Neuronal stem cell (in vitro differentiated cells): Measurements from ENCODE around the gene BRCA1.
"Not testable (repeated sequence)": the region's sequence is repeated elsewhere in the genome, so short reads cannot be mapped to it uniquely, and the experiment has no call there.

Experiments
- DNase-seq: peaks from one replicate; pipeline ENCODE4 v3.0.0-alpha.2; 2013; ENCODE audit warnings: low spot score
- H2AFZ ChIP-seq: one replicate; pipeline ENCODE4 v1.6.1; 2013; ENCODE audit warnings: mild to moderate bottlenecking, low read length, inconsistent platforms
- H2AK5ac ChIP-seq: 2 replicates; pipeline ENCODE4 v1.6.1; 2013; ENCODE audit warnings: low read depth, mild to moderate bottlenecking, inconsistent platforms, low read length, moderate library complexity, mixed read lengths
- H2BK120ac ChIP-seq: 2 replicates; pipeline ENCODE4 v1.6.1; 2013; ENCODE audit warnings: low read depth, mild to moderate bottlenecking, inconsistent platforms, low read length, moderate library complexity, mixed read lengths
- H2BK12ac ChIP-seq: one replicate; pipeline ENCODE4 v1.6.1; 2013; ENCODE audit warnings: low read length, inconsistent platforms
- H2BK15ac ChIP-seq: 2 replicates; pipeline ENCODE4 v1.6.1; 2013; ENCODE audit warnings: mild to moderate bottlenecking, low read length, inconsistent platforms, mixed read lengths
- H2BK5ac ChIP-seq: one replicate; pipeline ENCODE4 v1.6.1; 2013; ENCODE audit warnings: inconsistent platforms, mild to moderate bottlenecking, low read length, moderate library complexity
- H3K14ac ChIP-seq: one replicate; pipeline ENCODE4 v1.6.1; 2013; ENCODE audit warnings: low read length, inconsistent platforms
- H3K18ac ChIP-seq: 2 replicates; pipeline ENCODE4 v1.6.1; 2013; ENCODE audit warnings: low read length, inconsistent platforms
- H3K23ac ChIP-seq: 2 replicates; pipeline ENCODE4 v1.6.1; 2013; ENCODE audit warnings: low read depth, mild to moderate bottlenecking, mixed read lengths, low read length, inconsistent platforms; ENCODE audit not compliant: poor library complexity
- H3K27ac ChIP-seq: replicated peaks from 3 replicates; pipeline ENCODE4 v1.5.1; 2013; ENCODE audit warnings: low read length, inconsistent platforms
- H3K27me3 ChIP-seq, 3 experiments: 2 replicates each; pipeline ENCODE4 v1.6.1; 2013; ENCODE audit warnings: low read length in 3 of 3, mild to moderate bottlenecking in 2 of 3, inconsistent platforms in 1 of 3, low read depth in 1 of 3, mixed read lengths in 1 of 3, moderate library complexity in 1 of 3; ENCODE audit not compliant: control insufficient read depth in 3 of 3, insufficient read depth in 3 of 3
- H3K36me3 ChIP-seq, 2 donors: replicated peaks in 1 of 2; 2 replicates each; pipeline ENCODE4 v1.6.1; 2013; ENCODE audit warnings: low read length in 2 of 2; ENCODE audit not compliant: control insufficient read depth in 2 of 2, insufficient read depth in 2 of 2
- H3K4ac ChIP-seq: 2 replicates; pipeline ENCODE4 v1.6.1; 2013; ENCODE audit warnings: inconsistent platforms, mild to moderate bottlenecking, low read length, moderate library complexity
- H3K4me1 ChIP-seq, 2 donors: 1 replicate in 1 of 2; 2 replicates in 1 of 2; pipeline ENCODE4 v1.6.1; 2013; ENCODE audit warnings: low read length in 2 of 2, low read depth in 1 of 2; ENCODE audit not compliant: control insufficient read depth in 2 of 2, insufficient read depth in 1 of 2
- H3K4me2 ChIP-seq: one replicate; pipeline ENCODE4 v1.6.1; 2013; ENCODE audit warnings: mild to moderate bottlenecking, low read length, inconsistent platforms; ENCODE audit not compliant: insufficient read depth, poor library complexity, severe bottlenecking
- H3K4me3 ChIP-seq, 2 donors: 2 replicates each; pipeline ENCODE4 v1.5.1; 2013; ENCODE audit warnings: low read length in 2 of 2, mild to moderate bottlenecking in 2 of 2, inconsistent platforms in 1 of 2, moderate library complexity in 1 of 2
- H3K79me1 ChIP-seq: one replicate; pipeline ENCODE4 v1.6.1; 2013; ENCODE audit warnings: low read depth, mild to moderate bottlenecking, inconsistent platforms, low read length, moderate library complexity
- H3K9ac ChIP-seq: one replicate; pipeline ENCODE4 v1.6.1; 2013; ENCODE audit warnings: mild to moderate bottlenecking, low read depth, low read length, inconsistent platforms; ENCODE audit not compliant: poor library complexity
- H3K9me3 ChIP-seq, 2 donors: replicated peaks in 1 of 2; 2 replicates each; pipeline versions ENCODE3 to v1.6.1; 2013; ENCODE audit warnings: low read length in 2 of 2, mild to moderate bottlenecking in 2 of 2, inconsistent platforms in 1 of 2, low read depth in 1 of 2, mixed read lengths in 1 of 2, moderate library complexity in 1 of 2; ENCODE audit not compliant: control insufficient read depth in 2 of 2, insufficient read depth in 1 of 2
- H4K8ac ChIP-seq: one replicate; pipeline ENCODE4 v1.6.1; 2013; ENCODE audit warnings: low read depth, mild to moderate bottlenecking, inconsistent platforms, low read length, moderate library complexity
- H4K91ac ChIP-seq: one replicate; pipeline ENCODE4 v1.6.1; 2013; ENCODE audit warnings: low read length, low read depth, mild to moderate bottlenecking, inconsistent platforms; ENCODE audit not compliant: poor library complexity
- WGBS, 2 donors: extraction: QIAGEN DNeasy Blood & Tissue Kit; methylation state at CpG; one replicate each; pipeline ENCODE4 v1.1.7; 2013; ENCODE audit warnings: missing lambda C conversion rate in 2 of 2, mixed read lengths in 1 of 2; ENCODE audit not compliant: insufficient read length in 2 of 2, insufficient replicate concordance in 1 of 2; ENCODE audit errors: extremely low coverage in 2 of 2; 5-methylcytosine and 5-hydroxymethylcytosine counted together

Gene BRCA1

GRCh38 chr17:43159232-43159631 is 34.1 kb upstream of the BRCA1 start:
- not testable (repeated sequence) for H2BK15ac ChIP-seq, H2BK12ac ChIP-seq, H3K4me2 ChIP-seq, H3K27me3 ChIP-seq, H3K79me1 ChIP-seq, H3K4ac ChIP-seq, H3K18ac ChIP-seq, H4K8ac ChIP-seq, H2AFZ ChIP-seq, H3K9ac ChIP-seq, H3K9me3 ChIP-seq, H2AK5ac ChIP-seq, H2BK5ac ChIP-seq, H3K23ac ChIP-seq, H4K91ac ChIP-seq, H3K27ac ChIP-seq, H3K4me1 ChIP-seq, DNase-seq, H2BK120ac ChIP-seq, H3K14ac ChIP-seq, H3K4me3 ChIP-seq
- no CpG with 5 or more reads among the region's 25 CpGs for WGBS, 2 donors
- H3K36me3 ChIP-seq: peaks cover 3 to 15% of the 10 kb centered on the region in 2 donors

GRCh38 chr17:43155666-43156065 is 30.5 kb upstream of the BRCA1 start:
- Histone ChIP-seq H3K9me3 (no peaks in the 10 kb centered on the region), H3K4me1 (no peaks in the 10 kb centered on the region), H2BK12ac (no peak overlapping the region), H3K23ac (no peak overlapping the region), H3K14ac (no peak overlapping the region), H3K27me3 (no peaks in the 10 kb centered on the region), H2AFZ (no peak overlapping the region), H4K8ac (no peak overlapping the region), H3K27ac (no peak overlapping the region), H3K18ac (no peak overlapping the region), H3K79me1 (peaks cover 1% of the 10 kb centered on the region), H2AK5ac (no peak overlapping the region), H2BK15ac (no peak overlapping the region), H3K36me3 (peaks cover 3 to 9% of the 10 kb centered on the region in 2 donors), H3K4me3 (no peak overlapping the region), H2BK120ac (no peak overlapping the region), H3K4ac (no peak overlapping the region), H4K91ac (no peak overlapping the region), H3K9ac (no peak overlapping the region), H3K4me2 (no peak overlapping the region), H2BK5ac (no peak overlapping the region)
- WGBS, 2 donors: no CpG with 5 or more reads among the region's 3 CpGs
- DNase-seq: no peak

- H3K9ac ChIP-seq, DNase-seq, H3K4ac ChIP-seq, H4K91ac ChIP-seq, H3K23ac ChIP-seq, H3K27me3 ChIP-seq, H3K79me1 ChIP-seq, H2BK120ac ChIP-seq, H3K4me3 ChIP-seq, H3K18ac ChIP-seq, H3K9me3 ChIP-seq, H3K27ac ChIP-seq, H2AFZ ChIP-seq, H3K14ac ChIP-seq, H2BK15ac ChIP-seq, H2BK5ac ChIP-seq, H4K8ac ChIP-seq, H3K4me2 ChIP-seq, H2AK5ac ChIP-seq, H3K4me1 ChIP-seq, H3K36me3 ChIP-seq, H2BK12ac ChIP-seq: not testable (repeated sequence)
- no CpG with 5 or more reads among the region's 3 CpGs for WGBS, 2 donors
Observed at GRCh38 chr17:43153197-43153835, 28.2 kb upstream of the BRCA1 start.

GRCh38 chr17:43151880-43152456 is 26.8 kb upstream of the BRCA1 start:
- Histone ChIP-seq H2BK15ac (no peak overlapping the region), H2AK5ac (no peak overlapping the region), H4K91ac (no peak overlapping the region), H2BK120ac (no peak overlapping the region), H3K27ac (no peak overlapping the region), H3K9me3 (no peaks in the 10 kb centered on the region), H3K79me1 (no peaks in the 10 kb centered on the region), H3K14ac (no peak overlapping the region), H3K4me1 (no peaks in the 10 kb centered on the region), H3K18ac (no peak overlapping the region), H3K4ac (no peak overlapping the region), H3K23ac (no peak overlapping the region), H2BK12ac (no peak overlapping the region), H4K8ac (no peak overlapping the region), H3K36me3 (peaks cover 0 to 5% of the 10 kb centered on the region in 2 donors), H3K9ac (no peak overlapping the region), H3K4me3 (no peak overlapping the region), H2BK5ac (no peak overlapping the region), H3K4me2 (no peak overlapping the region), H3K27me3 (no peaks in the 10 kb centered on the region), H2AFZ (no peak overlapping the region)
- no peak for DNase-seq
- WGBS, 2 donors: no CpG with 5 or more reads among the region's 3 CpGs
